Right forelimb (tissue), 1 donor: ENCODE results near the gene OR8K1.

Experiments
- DNase-seq: peaks from one replicate; pipeline ENCODE4 v3.0.0-alpha.2; 2018

OR8K1 gene

DNA sequence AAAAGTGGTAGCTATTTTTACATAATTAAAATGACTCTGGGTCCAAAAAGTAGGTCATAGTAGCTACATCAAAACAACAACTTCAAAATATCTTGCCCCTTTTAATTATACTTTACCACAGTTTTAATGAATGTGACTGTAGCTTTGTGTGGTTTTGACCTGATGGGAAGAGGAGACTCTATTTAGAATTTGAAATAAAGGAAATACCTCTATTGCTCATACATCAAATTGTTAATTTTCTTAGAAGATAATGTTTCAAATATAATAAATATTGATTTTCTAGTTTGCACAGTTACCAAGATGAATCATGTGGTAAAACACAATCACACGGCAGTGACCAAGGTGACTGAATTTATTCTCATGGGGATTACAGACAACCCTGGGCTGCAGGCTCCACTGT, at the start of gene OR8K1:
OR8K1 (plus strand) TSS at position 301 of the 400 bp plus-strand sequence; CDS start at position 301, 0 bp downstream.
- no peak for DNase-seq

DNA sequence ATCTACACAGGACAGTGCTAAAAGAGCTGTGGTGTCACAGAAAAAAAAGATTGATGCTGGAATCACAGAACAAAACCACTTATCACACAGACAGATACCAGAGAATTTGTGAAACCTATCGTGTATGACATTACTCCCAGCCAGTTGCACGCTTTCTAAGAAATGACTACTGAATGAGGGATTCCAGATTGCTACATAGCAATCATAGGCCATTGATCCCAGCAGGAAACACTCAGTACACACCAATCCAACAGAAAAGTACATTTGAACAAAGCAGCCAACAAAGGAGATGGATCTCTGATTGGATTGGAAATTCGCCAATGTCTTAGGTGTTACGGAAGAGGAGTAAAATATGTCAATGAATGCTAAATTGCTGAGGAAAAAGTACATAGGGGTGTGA, 48.9 kb upstream of the OR8K1 start:
- no peak for DNase-seq

DNA sequence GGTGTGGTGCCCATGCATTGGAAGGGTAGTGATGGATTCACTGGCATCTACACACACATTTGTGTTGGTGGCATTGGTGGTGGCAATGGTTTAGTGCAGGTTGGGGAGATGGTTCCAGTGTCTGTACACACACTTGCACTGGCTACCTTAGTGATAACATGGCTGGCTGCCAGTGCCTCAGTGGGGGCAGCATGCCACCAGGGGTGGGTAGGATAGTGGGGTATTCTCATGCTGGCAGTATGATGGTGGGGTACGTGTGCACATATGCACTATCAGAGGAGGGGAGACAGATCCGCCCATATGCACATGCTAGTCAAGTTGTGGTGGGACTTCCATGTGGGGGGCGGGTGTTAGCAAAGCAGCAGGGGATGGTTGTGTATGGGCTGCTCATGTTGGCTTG, 38.0 kb upstream of the OR8K1 start:
- no peak for DNase-seq

DNA sequence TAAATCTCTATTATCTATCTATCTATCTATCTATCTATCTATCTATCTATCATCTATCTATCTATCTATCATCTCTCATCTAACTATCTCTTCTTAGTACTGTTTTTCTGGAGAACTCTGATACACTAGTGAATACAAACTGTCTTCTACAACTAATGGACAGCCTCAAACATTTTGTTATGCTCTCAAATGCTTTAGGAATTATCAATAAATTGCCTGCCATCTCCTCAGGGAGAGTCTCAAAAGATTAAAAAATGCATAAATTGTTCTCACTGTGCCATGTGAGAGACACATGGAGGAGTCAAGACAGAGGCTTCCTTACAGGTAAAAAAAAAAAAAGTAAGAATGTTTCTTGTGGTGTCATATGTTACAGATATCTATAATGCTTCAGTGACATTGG, 31.0 kb upstream of the OR8K1 start, which contains the start of gene OR8K3:
OR8K3 (plus strand) TSS at position 301 of the 400 bp plus-strand sequence. CDS start 3,163 bp downstream, outside the sequence.
- DNase-seq = no peak

DNA sequence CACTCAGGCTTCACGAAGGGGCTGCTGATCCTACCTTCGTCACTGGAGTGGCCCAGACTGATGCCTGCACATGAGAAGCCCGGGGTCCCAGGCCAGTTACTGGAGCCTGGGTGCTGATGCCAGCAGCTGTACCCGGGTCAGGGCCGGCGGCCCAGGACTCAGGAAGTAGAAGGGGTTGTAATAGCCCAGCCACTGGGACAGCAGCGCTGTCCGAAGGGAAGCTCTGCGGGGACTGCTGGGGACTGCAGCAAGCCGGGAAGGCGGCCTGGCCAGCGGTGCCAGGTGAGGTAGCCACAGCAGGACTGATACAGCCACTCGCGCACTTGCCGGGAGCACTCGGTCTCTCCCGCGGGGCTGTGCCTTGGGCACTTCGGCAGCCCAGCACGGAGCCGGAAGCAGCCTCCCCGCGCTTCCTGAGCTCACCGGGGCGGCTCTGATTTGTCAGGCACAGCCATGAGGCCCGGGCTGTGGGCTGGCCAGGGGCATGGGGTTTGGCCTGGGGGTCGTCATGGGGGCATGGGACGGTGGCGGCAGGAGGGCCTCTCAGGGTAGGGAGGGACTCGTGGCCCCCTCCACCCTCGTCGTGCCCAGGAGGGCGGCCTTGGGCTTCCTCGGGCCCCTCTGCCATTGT, 13.9 kb upstream of the OR8K1 start:
- DNase-seq = no peak

DNA sequence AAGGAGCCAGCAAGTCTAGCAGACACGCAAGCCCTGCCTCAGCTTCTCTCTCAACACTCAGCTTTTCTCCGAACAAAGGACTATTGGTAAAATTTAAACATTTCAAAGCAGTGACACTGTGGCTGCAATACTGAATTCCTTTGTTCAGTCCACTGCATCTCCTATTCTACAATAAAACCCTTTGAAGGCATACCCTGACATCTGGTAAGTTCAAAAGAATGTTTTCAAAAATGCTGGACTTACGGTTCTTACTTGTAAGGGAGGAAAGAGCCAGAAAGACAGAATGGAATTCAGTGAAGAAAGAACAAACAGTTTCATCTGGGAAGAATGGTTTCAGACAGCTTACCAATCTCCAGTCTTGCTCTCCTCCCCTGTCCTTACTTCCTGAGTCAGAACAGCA, 12.7 kb upstream of the OR8K1 start:
- no peak for DNase-seq

DNA sequence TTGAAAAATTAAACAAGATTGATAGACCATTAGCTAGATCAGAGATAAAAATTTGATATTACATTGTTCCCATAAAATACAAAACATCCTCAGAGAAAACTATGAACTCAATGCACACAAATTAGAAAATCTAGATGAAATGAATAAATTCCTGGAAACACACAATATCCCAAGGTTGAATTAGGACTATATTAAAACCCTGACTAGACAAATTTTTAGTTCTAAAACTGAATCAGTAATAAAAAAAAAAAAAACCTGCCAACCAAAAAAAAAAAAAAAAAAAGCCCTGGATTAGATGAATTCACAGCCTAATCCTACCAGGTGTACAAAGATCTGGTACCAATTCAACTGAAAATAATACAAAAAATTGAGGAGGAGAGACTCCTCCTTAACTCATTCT, 5.5 kb upstream of the OR8K1 start:
- no peak for DNase-seq

DNA sequence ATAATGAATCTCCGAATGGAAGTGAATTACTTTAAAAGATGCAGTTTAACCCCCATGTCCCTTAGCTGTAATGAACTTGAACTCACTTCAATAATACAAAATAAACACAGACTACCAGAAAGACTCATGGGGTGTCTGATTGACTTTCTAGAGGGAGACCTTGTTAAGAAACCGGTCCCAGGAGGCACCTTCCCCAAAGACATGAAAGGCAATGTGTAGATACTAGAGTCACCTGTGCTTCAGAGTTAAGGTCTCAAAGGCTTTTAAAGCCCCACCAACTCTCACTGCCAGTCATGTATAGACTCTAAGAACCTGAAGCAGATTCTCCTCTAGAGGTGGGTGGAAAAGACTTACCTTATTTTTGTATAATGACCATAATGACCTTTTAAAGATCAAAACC, 8.2 kb downstream of the OR8K1 start, which contains the start of gene OR8J1:
OR8J1 (plus strand) TSS at position 301 of the 400 bp plus-strand sequence. CDS start 5,956 bp downstream, outside the sequence.
- DNase-seq = no peak

DNA sequence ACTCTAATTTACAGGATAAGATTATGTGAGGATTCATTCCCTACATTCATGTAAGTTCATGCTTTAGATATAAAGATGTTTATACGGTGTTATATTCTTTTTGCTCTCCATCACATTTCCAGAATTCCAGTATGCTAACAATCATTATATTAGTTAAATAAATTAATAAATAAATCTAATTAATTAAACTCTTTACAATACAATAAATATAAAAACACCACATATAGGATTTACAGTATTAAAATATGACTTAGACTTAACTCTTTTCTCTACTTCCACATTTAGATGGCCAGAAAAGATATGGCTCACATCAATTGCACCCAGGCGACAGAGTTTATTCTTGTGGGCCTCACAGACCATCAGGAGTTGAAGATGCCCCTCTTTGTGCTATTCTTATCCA, 29.5 kb downstream of the OR8K1 start, which contains the start of gene OR8U1:
OR8U1 (plus strand) TSS at position 301 of the 400 bp plus-strand sequence; CDS start at position 301, 0 bp downstream.
- DNase-seq = no peak

DNA sequence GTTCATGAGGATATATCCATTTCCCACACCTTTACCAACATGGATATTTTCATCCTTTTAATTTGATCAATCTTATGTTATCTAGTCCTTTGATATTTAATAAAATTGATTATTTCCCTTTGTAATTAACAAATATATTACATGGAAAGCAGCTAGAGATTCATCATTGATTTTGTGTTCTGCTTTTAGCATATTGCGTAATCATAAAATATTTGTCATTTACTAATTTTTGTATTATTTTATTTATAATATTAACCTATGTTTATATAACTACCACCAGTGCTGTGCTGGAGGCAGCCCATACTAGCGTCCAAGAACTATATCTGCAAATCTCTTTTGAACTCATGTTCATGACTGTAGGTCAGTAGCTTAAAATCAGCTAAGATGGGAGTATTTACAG, 34.3 kb downstream of the OR8K1 start:
- no peak for DNase-seq

DNA sequence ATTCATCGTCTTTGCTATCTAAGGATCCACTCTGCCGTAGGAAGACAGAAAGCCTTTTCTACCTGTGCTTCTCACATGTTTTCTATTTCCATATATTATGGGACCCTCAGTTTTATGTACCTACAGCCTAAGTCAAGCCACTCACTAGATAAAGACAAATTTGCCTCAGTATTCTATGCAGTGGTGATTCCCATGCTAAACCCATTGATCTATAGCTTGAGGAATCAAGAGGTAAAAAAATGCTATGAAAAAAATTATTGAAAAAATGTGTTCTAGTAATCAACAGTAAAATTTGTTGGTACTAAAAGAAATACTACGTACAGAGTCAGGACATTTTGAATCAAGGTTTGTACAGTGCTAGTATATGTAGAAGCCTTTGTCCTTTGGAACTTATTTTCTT, 48.5 kb downstream of the OR8K1 start:
- DNase-seq = no peak

DNA sequence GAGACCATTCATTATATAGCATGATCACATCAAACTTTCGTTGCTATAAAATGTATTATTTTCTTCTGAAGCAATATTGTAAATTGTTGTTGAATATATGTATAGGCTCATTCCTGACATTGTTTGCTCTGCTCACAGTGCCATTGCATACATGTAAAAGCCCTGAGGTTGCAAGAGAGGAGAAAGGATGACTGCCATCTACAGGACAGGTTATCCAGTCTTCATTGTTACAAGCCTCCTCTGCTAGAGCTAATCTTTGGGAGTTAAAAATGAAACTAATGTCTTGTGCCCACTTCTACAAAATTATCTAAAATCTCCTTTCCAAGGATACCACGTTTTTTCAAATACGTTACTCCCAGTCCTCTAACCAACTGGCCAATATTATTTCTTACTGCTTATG, 50.2 kb downstream of the OR8K1 start:
- DNase-seq = no peak
